Measurements from ENCODE around the gene ULK1. TPM values are rescaled to one million over a fixed set of nuclear protein-coding genes. Genes with fewer than 3 reads are reported as not detected.
"Not testable (repeated sequence)": the region's sequence is repeated elsewhere in the genome, so short reads cannot be mapped to it uniquely, and the experiment has no call there.

ULK1 gene
- total RNA-seq, 1 experiment from 2014 or later, result 7.6 TPM

DNA sequence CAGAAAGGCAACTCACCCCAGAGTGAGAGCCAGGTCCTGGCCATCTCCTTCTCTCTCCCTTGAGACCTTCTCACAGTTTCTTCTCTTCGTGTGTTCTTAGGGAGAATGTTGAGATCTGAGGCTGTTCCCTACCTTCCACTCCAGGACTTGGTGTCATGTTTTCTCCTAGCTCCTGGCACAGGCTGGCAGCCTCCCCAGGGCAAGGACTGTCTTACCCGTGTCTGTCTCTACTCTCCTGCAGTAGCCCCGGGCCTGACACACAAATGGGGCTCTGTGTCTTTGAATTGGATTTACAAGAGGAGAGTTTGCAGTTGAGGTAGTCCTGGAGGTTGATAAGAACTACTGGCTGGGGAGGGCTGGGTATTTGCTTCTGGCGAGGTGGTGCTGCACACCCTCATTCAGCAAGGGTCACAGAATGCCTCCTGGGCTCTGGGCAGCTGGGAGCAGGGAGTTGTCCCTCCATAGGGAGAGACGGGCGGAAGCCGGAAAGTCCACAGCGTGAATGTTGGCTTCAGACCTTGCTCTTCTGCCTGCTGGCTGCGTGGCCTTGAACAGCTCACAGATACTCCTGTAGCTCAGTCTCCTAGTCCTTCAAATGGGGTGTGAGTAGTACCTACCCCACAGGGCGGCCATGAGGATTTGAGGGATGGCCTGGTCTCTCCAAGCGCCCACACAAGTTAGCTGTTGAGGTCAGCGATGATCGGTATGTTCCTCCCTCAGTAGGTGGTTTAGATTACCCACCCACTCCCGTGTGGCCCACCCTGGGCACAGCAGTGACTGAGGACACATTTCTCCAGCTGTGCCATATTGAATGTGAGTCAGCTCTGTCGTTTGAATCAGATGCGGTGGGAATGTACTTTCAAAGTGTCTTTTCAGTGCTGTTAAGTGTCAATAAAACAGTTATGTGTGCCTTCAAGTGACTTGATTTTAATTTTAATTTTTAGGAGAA lies 65.5 kb downstream of the ULK1 start:
- H3K9me3 ChIP-seq, result no peaks in the 10 kb centered on the region
- no peak for DNase-seq
- H3K4me3 ChIP-seq, result no peak overlapping the region
- peaks cover 36% of the 10 kb centered on the region for H3K36me3 ChIP-seq
- H3K27me3 ChIP-seq, result no peaks in the 10 kb centered on the region

- peaks cover 34% of the 10 kb centered on the region for H3K36me3 ChIP-seq
- not testable (repeated sequence) for H3K9me3 ChIP-seq, H3K4me3 ChIP-seq, H3K27me3 ChIP-seq, DNase-seq
These were observed 66.3 kb downstream of the ULK1 start for GRCh38 chr12:131960590-131961325.

GRCh38 chr12:131961328-131961727 lies 66.9 kb downstream of the ULK1 start:
- H3K36me3 ChIP-seq, result peaks cover 29% of the 10 kb centered on the region
- not testable (repeated sequence) for H3K4me3 ChIP-seq, H3K9me3 ChIP-seq, H3K27me3 ChIP-seq, DNase-seq

- Histone ChIP-seq H3K36me3 (peaks cover 29% of the 10 kb centered on the region), H3K27me3 (no peaks in the 10 kb centered on the region), H3K4me3 (no peak overlapping the region), H3K9me3 (no peaks in the 10 kb centered on the region)
- no peak for DNase-seq
These were observed 67.6 kb downstream of the ULK1 start for GRCh38 chr12:131962069-131962468.

- no peak overlapping the region for H3K4me3 ChIP-seq
- H3K9me3 ChIP-seq, result no peaks in the 10 kb centered on the region
- DNase-seq, result no peak
- no peaks in the 10 kb centered on the region for H3K27me3 ChIP-seq
- H3K36me3 ChIP-seq, result peaks cover 25% of the 10 kb centered on the region
These were observed 69.0 kb downstream of the ULK1 start for GRCh38 chr12:131963381-131963780.

GRCh38 chr12:131965073-131965472 lies 70.7 kb downstream of the ULK1 start:
- no peak for DNase-seq
- Histone ChIP-seq H3K36me3 (peaks cover 15% of the 10 kb centered on the region), H3K4me3 (no peak overlapping the region), H3K27me3 (no peaks in the 10 kb centered on the region), H3K9me3 (no peaks in the 10 kb centered on the region)

DNA sequence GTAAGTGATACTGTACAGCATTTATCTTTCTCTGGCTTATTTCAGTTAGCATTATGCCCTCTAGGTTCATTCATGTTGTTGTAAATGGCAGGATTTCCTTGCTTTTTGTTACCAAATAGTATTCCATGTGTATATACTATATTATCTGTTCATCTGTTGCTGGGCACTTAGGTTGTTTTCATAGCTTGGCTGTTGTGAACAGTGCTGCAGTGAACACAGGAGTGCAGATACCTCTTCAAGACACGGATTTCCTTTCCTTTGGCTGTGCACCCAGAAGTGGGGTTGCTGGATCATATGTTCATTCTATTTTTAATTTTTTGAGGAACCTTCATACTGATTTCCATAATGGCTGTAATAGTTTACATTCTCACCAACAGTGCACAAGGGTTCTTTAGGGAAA lies 76.8 kb downstream of the ULK1 start:
- no peaks in the 10 kb centered on the region for H3K9me3 ChIP-seq
- no peak overlapping the region for H3K4me3 ChIP-seq
- H3K36me3 ChIP-seq, result peaks cover 9% of the 10 kb centered on the region
- H3K27me3 ChIP-seq, result no peaks in the 10 kb centered on the region
- no peak for DNase-seq

Other genes with a start within 250 kb of the ULK1 start
- gene SFSWAP, start 183.5 kb upstream of the ULK1 start, total RNA-seq (2014; rRNA removed; shearing (Covaris generic); ENCODE audit: low replicate concordance), result 17.3 and 19.3 TPM in 2 replicates
- 10.4 and 10.8 TPM in 2 replicates for gene MMP17, start 66.2 kb upstream of the ULK1 start, total RNA-seq (2014; rRNA removed; shearing (Covaris generic); ENCODE audit: low replicate concordance)
- gene PUS1, start 34.7 kb downstream of the ULK1 start, total RNA-seq (2014; rRNA removed; shearing (Covaris generic); ENCODE audit: low replicate concordance), result 55.1 and 91.2 TPM in 2 replicates
- 6.0 and 13.1 TPM in 2 replicates for gene EP400, start 55.3 kb downstream of the ULK1 start, total RNA-seq (2014; rRNA removed; shearing (Covaris generic); ENCODE audit: low replicate concordance)
- 10.8 and 17.3 TPM in 2 replicates for gene DDX51, start 249.7 kb downstream of the ULK1 start, total RNA-seq (2014; rRNA removed; shearing (Covaris generic); ENCODE audit: low replicate concordance)
- 23.1 and 40.1 TPM in 2 replicates for gene NOC4L, start 249.8 kb downstream of the ULK1 start, total RNA-seq (2014; rRNA removed; shearing (Covaris generic); ENCODE audit: low replicate concordance)